ENCODE measurements around the gene MAP1LC3B2.

Gene MAP1LC3B2

GRCh38 chr12:116598311-116599284 is 39.4 kb downstream of the MAP1LC3B2 start:
- no peak for DNase-seq (ENCODE audit: low spot score)

GRCh38 chr12:116599285-116600136 is 40.3 kb downstream of the MAP1LC3B2 start:
- peak; percentile 68 for ATAC-seq (ENCODE audit: low read depth)
- H3K4me1 ChIP-seq (ENCODE audit: insufficient read depth, poor library complexity, severe bottlenecking): no peaks in the 10 kb centered on the region

More at GRCh38 chr12:116598311-116599284, 39.4 kb downstream of the MAP1LC3B2 start:
- no peak for TF ChIP-seq CTCF (IDR thresholded peaks at IDR 0.05; ENCODE audit: poor library complexity, severe bottlenecking)
- no peak for ATAC-seq (ENCODE audit: low read depth)
- H3K4me1 ChIP-seq (ENCODE audit: insufficient read depth, poor library complexity, severe bottlenecking): no peaks in the 10 kb centered on the region
- no peaks in the 10 kb centered on the region for H3K27me3 ChIP-seq (ENCODE audit: insufficient read depth, poor library complexity, severe bottlenecking)
- H3K9me3 ChIP-seq (ENCODE audit: severe bottlenecking): no peaks in the 10 kb centered on the region
- H3K36me3 ChIP-seq (ENCODE audit: low read depth): no peaks in the 10 kb centered on the region
- no peak overlapping the region for H3K27ac ChIP-seq (ENCODE audit: poor library complexity, severe bottlenecking)
- no peak overlapping the region for H3K4me3 ChIP-seq (ENCODE audit: severe bottlenecking)

GRCh38 chr12:116600959-116601918 is 42.1 kb downstream of the MAP1LC3B2 start:
- no peak overlapping the region for H3K27ac ChIP-seq (ENCODE audit: poor library complexity, severe bottlenecking)
- H3K9me3 ChIP-seq (ENCODE audit: severe bottlenecking): no peaks in the 10 kb centered on the region
- peak; percentile 70; the same call in 2 of the 3 replicates for ATAC-seq (ENCODE audit: low read depth)
- TF ChIP-seq CTCF (IDR thresholded peaks at IDR 0.05; ENCODE audit: poor library complexity, severe bottlenecking): no peak
- H3K4me3 ChIP-seq (ENCODE audit: severe bottlenecking): no peak overlapping the region
- H3K36me3 ChIP-seq (ENCODE audit: low read depth): no peaks in the 10 kb centered on the region
- no peaks in the 10 kb centered on the region for H3K4me1 ChIP-seq (ENCODE audit: insufficient read depth, poor library complexity, severe bottlenecking)
- DNase-seq (ENCODE audit: low spot score): no peak
- H3K27me3 ChIP-seq (ENCODE audit: insufficient read depth, poor library complexity, severe bottlenecking): no peaks in the 10 kb centered on the region

More at GRCh38 chr12:116599285-116600136, 40.3 kb downstream of the MAP1LC3B2 start:
- DNase-seq (ENCODE audit: low spot score): no peak
- H3K27me3 ChIP-seq (ENCODE audit: insufficient read depth, poor library complexity, severe bottlenecking): no peaks in the 10 kb centered on the region
- no peaks in the 10 kb centered on the region for H3K9me3 ChIP-seq (ENCODE audit: severe bottlenecking)
- peak; percentile 55 for TF ChIP-seq CTCF (IDR thresholded peaks at IDR 0.05; ENCODE audit: poor library complexity, severe bottlenecking)
- no peak overlapping the region for H3K27ac ChIP-seq (ENCODE audit: poor library complexity, severe bottlenecking)
- H3K36me3 ChIP-seq (ENCODE audit: low read depth): no peaks in the 10 kb centered on the region
- H3K4me3 ChIP-seq (ENCODE audit: severe bottlenecking): no peak overlapping the region

- no peak overlapping the region for H3K27ac ChIP-seq (ENCODE audit: poor library complexity, severe bottlenecking)
- no peak for ATAC-seq (ENCODE audit: low read depth)
- H3K36me3 ChIP-seq (ENCODE audit: low read depth): no peaks in the 10 kb centered on the region
- no peaks in the 10 kb centered on the region for H3K4me1 ChIP-seq (ENCODE audit: insufficient read depth, poor library complexity, severe bottlenecking)
- no peak for DNase-seq (ENCODE audit: low spot score)
- no peaks in the 10 kb centered on the region for H3K27me3 ChIP-seq (ENCODE audit: insufficient read depth, poor library complexity, severe bottlenecking)
- H3K9me3 ChIP-seq (ENCODE audit: severe bottlenecking): no peaks in the 10 kb centered on the region
- H3K4me3 ChIP-seq (ENCODE audit: severe bottlenecking): no peak overlapping the region
- no peak for TF ChIP-seq CTCF (IDR thresholded peaks at IDR 0.05; ENCODE audit: poor library complexity, severe bottlenecking)
Observed at GRCh38 chr12:116601933-116602810, 43.0 kb downstream of the MAP1LC3B2 start.
